ENCODE measurements around the gene ATPAF2.

DNA sequence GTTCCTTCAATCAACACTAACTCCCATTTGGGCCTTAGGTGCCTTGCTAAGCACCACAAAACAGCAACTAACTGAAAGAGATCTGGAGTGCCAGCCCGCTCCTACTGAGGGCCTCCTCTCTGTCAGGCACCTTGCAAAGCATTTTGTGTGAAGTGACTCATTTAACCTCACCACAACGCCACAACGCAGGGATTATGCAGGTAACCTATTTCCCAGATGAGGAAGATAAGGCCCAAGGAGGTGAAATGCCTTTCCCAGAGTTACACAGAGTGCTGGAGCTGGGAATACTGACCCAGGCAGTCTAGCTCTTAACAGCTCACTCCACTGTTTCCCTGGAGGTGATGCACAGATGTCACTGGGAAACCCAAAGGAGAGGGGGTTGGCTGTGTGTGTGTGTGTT, 33.5 kb downstream of the ATPAF2 start:
- TF ChIP-seq, protein P1, sequence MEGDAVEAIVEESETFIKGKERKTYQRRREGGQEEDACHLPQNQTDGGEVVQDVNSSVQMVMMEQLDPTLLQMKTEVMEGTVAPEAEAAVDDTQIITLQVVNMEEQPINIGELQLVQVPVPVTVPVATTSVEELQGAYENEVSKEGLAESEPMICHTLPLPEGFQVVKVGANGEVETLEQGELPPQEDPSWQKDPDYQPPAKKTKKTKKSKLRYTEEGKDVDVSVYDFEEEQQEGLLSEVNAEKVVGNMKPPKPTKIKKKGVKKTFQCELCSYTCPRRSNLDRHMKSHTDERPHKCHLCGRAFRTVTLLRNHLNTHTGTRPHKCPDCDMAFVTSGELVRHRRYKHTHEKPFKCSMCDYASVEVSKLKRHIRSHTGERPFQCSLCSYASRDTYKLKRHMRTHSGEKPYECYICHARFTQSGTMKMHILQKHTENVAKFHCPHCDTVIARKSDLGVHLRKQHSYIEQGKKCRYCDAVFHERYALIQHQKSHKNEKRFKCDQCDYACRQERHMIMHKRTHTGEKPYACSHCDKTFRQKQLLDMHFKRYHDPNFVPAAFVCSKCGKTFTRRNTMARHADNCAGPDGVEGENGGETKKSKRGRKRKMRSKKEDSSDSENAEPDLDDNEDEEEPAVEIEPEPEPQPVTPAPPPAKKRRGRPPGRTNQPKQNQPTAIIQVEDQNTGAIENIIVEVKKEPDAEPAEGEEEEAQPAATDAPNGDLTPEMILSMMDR (IDR thresholded peaks at IDR 0.05), result no peak
- no peak for TF ChIP-seq POLR2A (IDR thresholded peaks at IDR 0.05)
